Endothelial cell of umbilical vein (primary cell): Measurements from ENCODE around the gene VSX1. TPM values are rescaled to one million over a fixed set of nuclear protein-coding genes. Genes with fewer than 3 reads are reported as not detected.

Experiments used
- BruUV-seq: library from RNA; stranded (reverse); fragments of 400-500 nt; replicated peaks from 2 replicates; lab custom pipeline; 2021; lab: Mats Ljungman, UMichigan
- CTCF ChIA-PET: fragments of 300-600, 350-600 bp; sonication (Branson Sonifier 250); formaldehyde crosslinking; loops from one replicate; lab custom pipeline; 2021; ENCODE audit warnings: antibody characterized with exemption, inconsistent platforms; lab: Charles Lee
- POLR2A ChIA-PET: fragments of 300-600, 350-600 bp; sonication (Branson Sonifier 250); formaldehyde crosslinking; loops from one replicate; lab custom pipeline; 2021; ENCODE audit warnings: antibody characterized with exemption, inconsistent platforms; lab: Charles Lee
- DNase-seq: peaks from one replicate; pipeline ENCODE4 v3.0.0-alpha.2; 2011; ENCODE audit warnings: low read depth, low spot score
- FAIRE-seq: peaks from 2 replicates; lab custom pipeline; 2011; peaks lifted over from hg19 to GRCh38; lab: Jason Lieb, UNC
- H2AFZ ChIP-seq: 2 replicates; pipeline ENCODE4 v1.6.0; 2012; ENCODE audit warnings: low read depth, low read length, control low read depth, inconsistent platforms
- H3K27ac ChIP-seq: 2 replicates; pipeline ENCODE4 v1.5.1; 2011; ENCODE audit warnings: low read depth, mild to moderate bottlenecking, control low read depth, low read length, moderate library complexity; ENCODE audit not compliant: insufficient read depth
- H3K27me3 ChIP-seq, 2 experiments: 2 replicates each; pipeline versions ENCODE4 v1.6.0 to v1.6.1; 2011; ENCODE audit warnings: low read length in 2 of 2, mixed read lengths in 1 of 2; ENCODE audit not compliant: control insufficient read depth in 2 of 2, insufficient read depth in 2 of 2
- H3K36me3 ChIP-seq, 2 experiments: 2 replicates in 1 of 2; 3 replicates in 1 of 2; pipeline ENCODE4 v1.5.1; 2011; ENCODE audit warnings: low read length in 2 of 2, mild to moderate bottlenecking in 1 of 2, moderate library complexity in 1 of 2; ENCODE audit not compliant: control insufficient read depth in 2 of 2, insufficient read depth in 2 of 2; ENCODE audit errors: extremely low read depth in 1 of 2
- H3K4me1 ChIP-seq: 3 replicates; pipeline ENCODE4 v1.5.1; 2011; ENCODE audit warnings: mild to moderate bottlenecking, low read length; ENCODE audit not compliant: control insufficient read depth, insufficient read depth; ENCODE audit errors: extremely low read depth
- H3K4me2 ChIP-seq: 2 replicates; pipeline ENCODE4 v1.6.1; 2011; ENCODE audit warnings: low read length, control low read depth, mixed read lengths; ENCODE audit not compliant: insufficient read depth
- H3K4me3 ChIP-seq, 3 experiments: fragments of 200-600 bp in 1 of 3; sonication (generic), shearing (Covaris generic) in 1 of 3; replicated peaks in 1 of 3; 2 replicates each; pipeline ENCODE4 v1.5.1; 2011 to 2016; ENCODE audit warnings: control low read depth in 3 of 3, low read length in 3 of 3, mild to moderate bottlenecking in 2 of 3, inconsistent platforms in 1 of 3, low read depth in 1 of 3, moderate library complexity in 1 of 3; ENCODE audit not compliant: insufficient read depth in 1 of 3
- H3K79me2 ChIP-seq: 2 replicates; pipeline ENCODE4 v1.6.0; 2012; ENCODE audit warnings: low read length, inconsistent platforms; ENCODE audit not compliant: control insufficient read depth, insufficient read depth
- H3K9ac ChIP-seq: replicated peaks from 2 replicates; pipeline ENCODE3; 2011; ENCODE audit warnings: low read length, control low read depth; ENCODE audit not compliant: insufficient read depth; ENCODE audit errors: extremely low read depth
- H3K9me1 ChIP-seq: replicated peaks from 3 replicates; pipeline ENCODE4 v1.6.0; 2011; ENCODE audit warnings: mild to moderate bottlenecking, low read length; ENCODE audit not compliant: control insufficient read depth, insufficient read depth; ENCODE audit errors: extremely low read depth
- H3K9me3 ChIP-seq: replicated peaks from 2 replicates; pipeline ENCODE4 v1.5.1; 2012; ENCODE audit warnings: low read length, inconsistent platforms; ENCODE audit not compliant: control insufficient read depth, insufficient read depth
- H4K20me1 ChIP-seq: replicated peaks from 2 replicates; pipeline ENCODE3; 2011; ENCODE audit warnings: mild to moderate bottlenecking, low read length; ENCODE audit not compliant: control insufficient read depth, insufficient read depth; ENCODE audit errors: extremely low read depth
- EZH2 ChIP-seq: IDR thresholded peaks from 2 replicates; pipeline ENCODE4 v1.6.1; 2012; ENCODE audit warnings: borderline replicate concordance, low read depth, mild to moderate bottlenecking, moderate library complexity, low read length, inconsistent platforms; ENCODE audit not compliant: severe bottlenecking
- FOS ChIP-seq: IDR thresholded peaks from 2 replicates; pipeline ENCODE4 v1.6.1; 2011; ENCODE audit warnings: mild to moderate bottlenecking, low read length, moderate library complexity, borderline replicate concordance; ENCODE audit not compliant: insufficient read depth
- GATA2 ChIP-seq: IDR thresholded peaks from 2 replicates; pipeline ENCODE4 v1.7.0; 2011; ENCODE audit warnings: low read depth, mild to moderate bottlenecking, moderate library complexity, mixed read lengths, low read length; ENCODE audit not compliant: insufficient read length, insufficient read depth
- JUN ChIP-seq: IDR thresholded peaks from 2 replicates; pipeline ENCODE4 v1.6.1; 2011; ENCODE audit warnings: borderline replicate concordance, low read depth; ENCODE audit not compliant: insufficient read length, insufficient read depth
- MYC ChIP-seq: IDR thresholded peaks from one replicate; pipeline ENCODE4 v1.6.1; 2011; ENCODE audit warnings: mild to moderate bottlenecking, low read depth, low read length
- POLR2A ChIP-seq: IDR thresholded peaks from 2 replicates; pipeline ENCODE4 v1.6.1; 2012; ENCODE audit warnings: low read depth, mild to moderate bottlenecking, control low read depth, low read length
- POLR2AphosphoS5 ChIP-seq: IDR thresholded peaks from 2 replicates; pipeline ENCODE4 v1.6.1; 2012; ENCODE audit warnings: low read depth, mild to moderate bottlenecking, control low read depth, low read length, moderate library complexity; ENCODE audit not compliant: insufficient read depth
- dilution Hi-C: fragments of 300-500 bp; cut with MboI; formaldehyde crosslinking; loops from one replicate; pipeline ENCODE4 v1.15.0; 2019; ENCODE audit warnings: low sequenced_read_pairs; ENCODE audit not compliant: extremely low pct_ligation_motif_present
- intact Hi-C: fragments of 100-400 bp; cut with micrococcal nuclease; formaldehyde crosslinking; loops from one replicate; pipeline ENCODE4 v1.10.0; 2022
- polyA plus RNA-seq, 4 experiments: library from polyadenylated mRNA; depleted of rRNA in 3 of 4; stranded (reverse) in 3 of 4; unstranded in 1 of 4; fragments of >200 nt; gene quantifications; 2 replicates each; pipeline versions ENCODE4 v1.2.1 to v1.2.3, GENCODE V29; 2011 to 2012; ENCODE audit warnings: missing spikeins in 1 of 4
- total RNA-seq: library from RNA; stranded (reverse); gene quantifications from 2 replicates; pipeline ENCODE4 v1.2.3, GENCODE V29; 2021
- TF ChIP-seq, protein P1 (sequence below): IDR thresholded peaks from 2 replicates; pipeline ENCODE4 v1.6.1; 2011; ENCODE audit not compliant: insufficient read depth, insufficient read length
- TF ChIP-seq, protein P2 (sequence below), 2 donors: IDR thresholded peaks; 1 replicate in 1 of 2; 2 replicates in 1 of 2; pipeline ENCODE4 v1.5.1; 2011; ENCODE audit warnings: low read length in 2 of 2, mild to moderate bottlenecking in 2 of 2, moderate library complexity in 2 of 2, control low read depth in 1 of 2, inconsistent platforms in 1 of 2, low read depth in 1 of 2; ENCODE audit not compliant: insufficient read depth in 1 of 2; ENCODE audit errors: extremely low read depth in 1 of 2

VSX1 gene
- total and polyA plus RNA-seq, 2 donors (not counting 3 experiments of a cell fraction or from before 2014, with no cell fraction given), result not detected

- H3K27ac ChIP-seq, result no peak overlapping the region
- no TSS peak for BruUV-seq
- H4K20me1 ChIP-seq, result no peaks in the 10 kb centered on the region
- no peaks in the 10 kb centered on the region for H3K27me3 ChIP-seq
- no peak overlapping the region for H2AFZ ChIP-seq
- H3K9me3 ChIP-seq, result no peaks in the 10 kb centered on the region
- ChIA-PET POLR2A (no interaction called here), CTCF (no interaction called here)
- H3K9ac ChIP-seq, result no peak overlapping the region
- DNase-seq (no peak), FAIRE-seq (no peak)
- H3K79me2 ChIP-seq, result no peaks in the 10 kb centered on the region
- dilution Hi-C loops (no loop called here), intact Hi-C loops (no loop called here)
- H3K36me3 ChIP-seq, result no peaks in the 10 kb centered on the region
- H3K4me1 ChIP-seq, result no peaks in the 10 kb centered on the region
- H3K9me1 ChIP-seq, result no peaks in the 10 kb centered on the region
- TF ChIP-seq, protein P1, sequence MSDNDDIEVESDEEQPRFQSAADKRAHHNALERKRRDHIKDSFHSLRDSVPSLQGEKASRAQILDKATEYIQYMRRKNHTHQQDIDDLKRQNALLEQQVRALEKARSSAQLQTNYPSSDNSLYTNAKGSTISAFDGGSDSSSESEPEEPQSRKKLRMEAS, result no peak
- TF ChIP-seq JUN (no peak), GATA2 (no peak), POLR2A (no peak), EZH2 (no peak), MYC (no peak), POLR2AphosphoS5 (no peak), FOS (no peak)
- TF ChIP-seq, protein P2, sequence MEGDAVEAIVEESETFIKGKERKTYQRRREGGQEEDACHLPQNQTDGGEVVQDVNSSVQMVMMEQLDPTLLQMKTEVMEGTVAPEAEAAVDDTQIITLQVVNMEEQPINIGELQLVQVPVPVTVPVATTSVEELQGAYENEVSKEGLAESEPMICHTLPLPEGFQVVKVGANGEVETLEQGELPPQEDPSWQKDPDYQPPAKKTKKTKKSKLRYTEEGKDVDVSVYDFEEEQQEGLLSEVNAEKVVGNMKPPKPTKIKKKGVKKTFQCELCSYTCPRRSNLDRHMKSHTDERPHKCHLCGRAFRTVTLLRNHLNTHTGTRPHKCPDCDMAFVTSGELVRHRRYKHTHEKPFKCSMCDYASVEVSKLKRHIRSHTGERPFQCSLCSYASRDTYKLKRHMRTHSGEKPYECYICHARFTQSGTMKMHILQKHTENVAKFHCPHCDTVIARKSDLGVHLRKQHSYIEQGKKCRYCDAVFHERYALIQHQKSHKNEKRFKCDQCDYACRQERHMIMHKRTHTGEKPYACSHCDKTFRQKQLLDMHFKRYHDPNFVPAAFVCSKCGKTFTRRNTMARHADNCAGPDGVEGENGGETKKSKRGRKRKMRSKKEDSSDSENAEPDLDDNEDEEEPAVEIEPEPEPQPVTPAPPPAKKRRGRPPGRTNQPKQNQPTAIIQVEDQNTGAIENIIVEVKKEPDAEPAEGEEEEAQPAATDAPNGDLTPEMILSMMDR (IDR thresholded peaks at IDR 0.05; ENCODE audit: extremely low read depth in 1 of 2, insufficient read depth in 1 of 2, low read depth in 1 of 2, low read length in 2 of 2), result no peak
- no peak overlapping the region for H3K4me2 ChIP-seq
- H3K4me3 ChIP-seq, result no peak overlapping the region
These were observed 55.8 kb downstream of the VSX1 start for GRCh38 chr20:25025986-25026605.

Other genes with a start within 250 kb of the VSX1 start
- not detected in 2 replicates for gene CST7, start 132.9 kb downstream of the VSX1 start, total RNA-seq
- not detected in 2 replicates for gene CST7, start 132.9 kb downstream of the VSX1 start, polyA plus RNA-seq
- gene APMAP, start 89.4 kb downstream of the VSX1 start, total RNA-seq, result 105 and 110 TPM in 2 replicates
- gene APMAP, start 89.4 kb downstream of the VSX1 start, polyA plus RNA-seq, result 58.3 and 80.7 TPM in 2 replicates
- gene ACSS1, start 24.0 kb downstream of the VSX1 start, total RNA-seq, result 8.0 and 17.9 TPM in 2 replicates
- gene ACSS1, start 24.0 kb downstream of the VSX1 start, polyA plus RNA-seq, result 6.0 and 6.2 TPM in 2 replicates
- gene ENTPD6, start 113.6 kb upstream of the VSX1 start, total RNA-seq, result 51.2 and 52.2 TPM in 2 replicates
- gene ENTPD6, start 113.6 kb upstream of the VSX1 start, polyA plus RNA-seq, result 86.3 and 87.0 TPM in 2 replicates
- gene PYGB, start 165.9 kb upstream of the VSX1 start, total RNA-seq, result 57.2 and 60.2 TPM in 2 replicates
- 36.1 and 39.5 TPM in 2 replicates for gene PYGB, start 165.9 kb upstream of the VSX1 start, polyA plus RNA-seq